H1 (cell line): ENCODE data around the gene TRIM9. TPM values are rescaled to one million over a fixed set of nuclear protein-coding genes. Genes with fewer than 3 reads are reported as not detected.

Experiments
- CTCF ChIA-PET: fragments of 300-600 bp; sonication (Branson Sonifier 250); formaldehyde crosslinking; loops from one replicate; lab custom pipeline; 2021; ENCODE audit not compliant: partially characterized antibody; lab: Charles Lee
- POLR2A ChIA-PET: fragments of 300-600 bp; sonication (Branson Sonifier 250); formaldehyde crosslinking; loops from one replicate; lab custom pipeline; 2021; ENCODE audit warnings: inconsistent platforms; ENCODE audit not compliant: partially characterized antibody; lab: Charles Lee
- DNase-seq, 2 experiments: peaks; one replicate each; pipeline versions ENCODE4 v3.0.0 to v3.0.0-alpha.2; 2010 to 2022; ENCODE audit warnings: low spot score in 2 of 2, low read depth in 1 of 2, mixed read lengths in 1 of 2
- FAIRE-seq: peaks from 2 replicates; lab custom pipeline; 2011; peaks lifted over from hg19 to GRCh38; lab: Jason Lieb, UNC
- H2AFZ ChIP-seq: 2 replicates; pipeline ENCODE4 v1.8.1; 2012; ENCODE audit warnings: low read length, inconsistent platforms
- H2AK5ac ChIP-seq: 2 replicates; pipeline ENCODE4 v1.6.1; 2013; ENCODE audit warnings: low read depth, low read length
- H2BK120ac ChIP-seq: replicated peaks from 2 replicates; pipeline ENCODE3; 2013; ENCODE audit warnings: low read depth, low read length, inconsistent platforms
- H2BK12ac ChIP-seq: 2 replicates; pipeline ENCODE4 v1.6.1; 2013; ENCODE audit warnings: low read depth, low read length
- H2BK15ac ChIP-seq: 2 replicates; pipeline ENCODE4 v1.6.1; 2013; ENCODE audit warnings: low read length
- H2BK20ac ChIP-seq: 2 replicates; pipeline ENCODE4 v1.6.1; 2013; ENCODE audit warnings: low read length
- H2BK5ac ChIP-seq: 2 replicates; pipeline ENCODE4 v1.6.1; 2013; ENCODE audit warnings: low read depth, low read length
- H3K14ac ChIP-seq: 2 replicates; pipeline ENCODE4 v1.6.1; 2013; ENCODE audit warnings: inconsistent platforms; ENCODE audit not compliant: insufficient read length
- H3K18ac ChIP-seq: 2 replicates; pipeline ENCODE4 v1.6.1; 2013; ENCODE audit warnings: low read length; ENCODE audit errors: extremely low read depth
- H3K23ac ChIP-seq: 2 replicates; pipeline ENCODE4 v1.6.1; 2013; ENCODE audit warnings: inconsistent platforms; ENCODE audit not compliant: insufficient read length
- H3K23me2 ChIP-seq: 2 replicates; pipeline ENCODE4 v1.6.1; 2013; ENCODE audit warnings: low read depth, low read length
- H3K27ac ChIP-seq: 2 replicates; pipeline ENCODE4 v1.6.1; 2011; ENCODE audit warnings: low read depth, low read length, inconsistent platforms
- H3K27me3 ChIP-seq, 4 experiments: replicated peaks in 1 of 4; 1 replicate in 1 of 4; 2 replicates in 3 of 4; pipeline versions ENCODE4 v1.6.1 to v1.8.1; 2011 to 2013; ENCODE audit warnings: low read length in 3 of 4, mild to moderate bottlenecking in 3 of 4, inconsistent platforms in 2 of 4, mixed read lengths in 2 of 4, moderate library complexity in 1 of 4; ENCODE audit not compliant: control insufficient read depth in 3 of 4, insufficient read depth in 3 of 4; ENCODE audit errors: extremely low read depth in 1 of 4
- H3K36me3 ChIP-seq, 4 experiments: 2 replicates each; pipeline versions ENCODE4 v1.6.1 to v1.8.1; 2011 to 2013; ENCODE audit warnings: mild to moderate bottlenecking in 4 of 4, low read length in 3 of 4, moderate library complexity in 2 of 4, control low read depth in 1 of 4, inconsistent platforms in 1 of 4; ENCODE audit not compliant: insufficient read depth in 4 of 4, control insufficient read depth in 2 of 4
- H3K4ac ChIP-seq: replicated peaks from 2 replicates; pipeline ENCODE3; 2013; ENCODE audit warnings: low read length, low read depth, mixed read lengths, inconsistent platforms; ENCODE audit not compliant: insufficient read length
- H3K4me1 ChIP-seq, 4 experiments: replicated peaks in 1 of 4; 1 replicate in 1 of 4; 2 replicates in 3 of 4; pipeline versions ENCODE4 v1.6.1 to v1.8.1; 2011 to 2013; ENCODE audit warnings: low read length in 3 of 4, inconsistent platforms in 2 of 4, mixed read lengths in 1 of 4; ENCODE audit not compliant: insufficient read depth in 4 of 4, control insufficient read depth in 3 of 4
- H3K4me2 ChIP-seq, 2 experiments: 2 replicates each; pipeline versions ENCODE4 v1.6.1 to v1.8.1; 2011 to 2013; ENCODE audit warnings: low read depth in 2 of 2, low read length in 2 of 2, control low read depth in 1 of 2, inconsistent platforms in 1 of 2, mild to moderate bottlenecking in 1 of 2; ENCODE audit not compliant: insufficient read depth in 1 of 2
- H3K4me3 ChIP-seq, 4 experiments: fragments of 200-600, 300-600 bp in 1 of 4; sonication (generic), shearing (Covaris generic), sonication (Bioruptor Twin) in 1 of 4; 2 replicates each; pipeline versions ENCODE4 v1.5.1 to v1.8.1; 2011 to 2016; ENCODE audit warnings: low read length in 4 of 4, low read depth in 3 of 4, control low read depth in 2 of 4, inconsistent platforms in 2 of 4, mild to moderate bottlenecking in 2 of 4, mixed read lengths in 1 of 4, moderate library complexity in 1 of 4; ENCODE audit not compliant: insufficient read depth in 2 of 4; ENCODE audit errors: extremely low read depth in 1 of 4
- H3K56ac ChIP-seq: replicated peaks from 2 replicates; pipeline ENCODE3; 2013; ENCODE audit warnings: low read depth, mild to moderate bottlenecking, mixed read lengths, low read length, inconsistent platforms; ENCODE audit not compliant: insufficient read length
- H3K79me1 ChIP-seq: 2 replicates; pipeline ENCODE4 v1.6.1; 2013; ENCODE audit warnings: low read depth, low read length, control low read depth
- H3K79me2 ChIP-seq, 2 experiments: 2 replicates each; pipeline versions ENCODE4 v1.6.1 to v1.8.1; 2012 to 2013; ENCODE audit warnings: low read length in 2 of 2, mild to moderate bottlenecking in 2 of 2, inconsistent platforms in 1 of 2; ENCODE audit not compliant: insufficient read depth in 2 of 2, control insufficient read depth in 1 of 2
- H3K9ac ChIP-seq, 4 experiments: replicated peaks in 1 of 4; 1 replicate in 1 of 4; 2 replicates in 3 of 4; pipeline versions ENCODE4 v1.6.1 to v1.8.1; 2011 to 2013; ENCODE audit warnings: low read depth in 3 of 4, low read length in 3 of 4, control low read depth in 2 of 4, mild to moderate bottlenecking in 2 of 4, moderate library complexity in 2 of 4, inconsistent platforms in 1 of 4; ENCODE audit errors: extremely low read depth in 1 of 4
- H3K9me3 ChIP-seq, 2 experiments: 2 replicates each; pipeline versions ENCODE4 v1.6.1 to v1.8.1; 2012 to 2013; ENCODE audit warnings: mild to moderate bottlenecking in 2 of 2, moderate library complexity in 2 of 2, control low read depth in 1 of 2, inconsistent platforms in 1 of 2, low read depth in 1 of 2, low read length in 1 of 2, mixed read lengths in 1 of 2; ENCODE audit not compliant: insufficient read depth in 2 of 2
- H4K20me1 ChIP-seq, 2 experiments: replicated peaks in 1 of 2; 2 replicates each; pipeline versions ENCODE3 to v1.8.1; 2011 to 2013; ENCODE audit warnings: inconsistent platforms in 2 of 2, low read length in 2 of 2, mild to moderate bottlenecking in 1 of 2; ENCODE audit not compliant: insufficient read depth in 2 of 2, control insufficient read depth in 1 of 2
- H4K5ac ChIP-seq: 2 replicates; pipeline ENCODE4 v1.6.1; 2013; ENCODE audit warnings: low read length, low read depth, mixed read lengths, inconsistent platforms; ENCODE audit not compliant: insufficient read length
- H4K8ac ChIP-seq: 2 replicates; pipeline ENCODE4 v1.8.0; 2013; ENCODE audit warnings: mild to moderate bottlenecking, moderate library complexity, low read length, inconsistent platforms; ENCODE audit not compliant: insufficient read depth; ENCODE audit errors: extremely low read depth
- H4K91ac ChIP-seq: replicated peaks from 2 replicates; pipeline ENCODE3; 2013; ENCODE audit warnings: low read length, mixed read lengths, inconsistent platforms; ENCODE audit not compliant: insufficient read length
- HDAC6 ChIP-seq: IDR thresholded peaks from one replicate; pipeline ENCODE4 v1.7.1; 2012; ENCODE audit warnings: low read depth, mild to moderate bottlenecking, inconsistent platforms, low read length, moderate library complexity
- KDM4A ChIP-seq: IDR thresholded peaks from one replicate; pipeline ENCODE4 v1.7.1; 2012; ENCODE audit warnings: low read depth, mild to moderate bottlenecking, moderate library complexity, low read length, inconsistent platforms; ENCODE audit not compliant: severe bottlenecking
- NRF1 ChIP-seq: IDR thresholded peaks from 2 replicates; pipeline ENCODE4 v1.6.1; 2011; ENCODE audit warnings: mild to moderate bottlenecking, low read depth, low read length, improper control_type of control experiment
- PHF8 ChIP-seq: fragments of 200-600 bp; sonication (generic); conservative IDR thresholded peaks from 2 replicates; pipeline ENCODE4 v1.7.1; 2012; ENCODE audit warnings: low read depth, mild to moderate bottlenecking, inconsistent platforms, low read length, moderate library complexity
- RBBP5 ChIP-seq: IDR thresholded peaks from 2 replicates; pipeline ENCODE4 v1.7.1; 2012; ENCODE audit warnings: low read depth, mild to moderate bottlenecking, inconsistent platforms, low read length, moderate library complexity, borderline replicate concordance
- RNF2 ChIP-seq: fragments of 200-900, 300-1000 bp; sonication (generic); IDR thresholded peaks from 2 replicates; pipeline ENCODE4 v1.7.1; 2016; ENCODE audit warnings: borderline replicate concordance, low read depth, mild to moderate bottlenecking, antibody characterized with exemption, low read length; ENCODE audit not compliant: poor library complexity, severe bottlenecking; ENCODE audit errors: missing control alignments
- WGBS, 2 experiments: shearing (Covaris generic) in 1 of 2; methylation state at CpG; one replicate each; pipeline versions ENCODE4 v1.1.6 to v1.1.7; 2013 to 2015; ENCODE audit warnings: low lambda C conversion rate in 2 of 2, mixed read lengths in 2 of 2, inconsistent platforms in 1 of 2, low coverage in 1 of 2, missing lambda C conversion rate in 1 of 2; ENCODE audit not compliant: insufficient replicate concordance in 2 of 2, insufficient coverage in 1 of 2, insufficient read length in 1 of 2; ENCODE audit errors: extremely low coverage in 1 of 2, missing lambda C conversion rate in 1 of 2; 5-methylcytosine and 5-hydroxymethylcytosine counted together
- polyA plus RNA-seq, 7 experiments: library from polyadenylated mRNA; depleted of rRNA in 3 of 7; stranded (reverse) in 5 of 7; unstranded in 2 of 7; fragments of >200 nt in 5 of 7; fragments of 200-250 nt in 2 of 7; gene quantifications; 1 replicate in 5 of 7; 2 replicates in 1 of 7; 4 replicates in 1 of 7; pipeline versions ENCODE4 v1.2.1 to v1.2.3, GENCODE V29; 2011 to 2013; ENCODE audit warnings: missing spikeins in 2 of 7, mixed read lengths in 2 of 7
- total RNA-seq: library from RNA; stranded (reverse); fragmentation: NEBNext Ultra II Directional; extraction: Animal tissue kit (Norgen Biotek cat#: 25700); gene quantifications from 2 replicates; pipeline ENCODE4 v1.2.1, GENCODE V29; 2021
- TF ChIP-seq, protein P1 (sequence below), 3 experiments: IDR thresholded peaks; 1 replicate in 2 of 3; 2 replicates in 1 of 3; pipeline versions ENCODE4 v1.5.1 to v1.6.1; 2011; ENCODE audit warnings: low read length in 3 of 3, mild to moderate bottlenecking in 3 of 3, inconsistent platforms in 2 of 3, low read depth in 1 of 3, moderate library complexity in 1 of 3; ENCODE audit not compliant: insufficient read depth in 1 of 3; ENCODE audit errors: control extremely low read depth in 1 of 3
- TF ChIP-seq, protein P2 (sequence below): IDR thresholded peaks from 2 replicates; pipeline ENCODE4 v1.6.1; 2012; ENCODE audit warnings: inconsistent platforms

TRIM9 gene
- total and polyA plus RNA-seq, 2 of the 8 experiments (the other 6 are each of a cell fraction or from before 2014, with no cell fraction given): 2.7 to 5.4 TPM

DNA sequence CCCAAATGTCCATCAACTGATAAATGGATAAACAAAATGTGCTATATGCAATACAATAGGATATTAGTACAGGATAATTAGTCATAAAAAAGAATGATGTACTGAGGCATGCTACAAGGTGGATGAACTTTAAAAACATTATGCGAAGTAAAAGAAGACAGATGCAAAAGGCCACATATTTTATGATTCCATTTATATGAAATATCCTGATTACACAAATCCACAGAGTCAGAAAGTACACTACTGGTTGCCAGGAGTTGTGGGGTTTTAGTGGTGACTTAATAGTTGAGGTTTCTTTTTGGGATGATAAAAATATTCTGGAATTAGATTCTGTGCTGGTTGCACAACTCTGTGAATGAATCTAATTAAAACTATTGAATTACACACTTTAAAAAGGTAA is 12.6 kb downstream of the TRIM9 start:
- H3K14ac ChIP-seq: no peak overlapping the region
- CTCF ChIA-PET: interaction anchor here (1.1 kb wide), 1 partner anchor 10 kb away, joined by 3 read pairs; no protein-coding TSS in a partner anchor
- H2BK120ac ChIP-seq: no peak overlapping the region
- H3K4ac ChIP-seq: no peak overlapping the region
- no peaks in the 10 kb centered on the region for H3K9me3 ChIP-seq
- H3K4me2 ChIP-seq: no peak overlapping the region
- no peak overlapping the region for H3K23ac ChIP-seq
- H2AK5ac ChIP-seq: no peak overlapping the region
- no peaks in the 10 kb centered on the region for H3K23me2 ChIP-seq
- H3K27ac ChIP-seq: no peak overlapping the region
- no peak overlapping the region for H3K4me3 ChIP-seq
- H3K18ac ChIP-seq: no peak overlapping the region
- DNase-seq (no peak), FAIRE-seq (no peak)
- H3K36me3 ChIP-seq: no peaks in the 10 kb centered on the region
- no peak overlapping the region for H4K5ac ChIP-seq
- no peaks in the 10 kb centered on the region for H3K79me1 ChIP-seq
- H2AFZ ChIP-seq: no peak overlapping the region
- no peak overlapping the region for H2BK12ac ChIP-seq
- no peak overlapping the region for H4K8ac ChIP-seq
- no peaks in the 10 kb centered on the region for H4K20me1 ChIP-seq
- POLR2A ChIA-PET: no interaction called here
- no peak overlapping the region for H3K9ac ChIP-seq
- no peak overlapping the region for H2BK20ac ChIP-seq
- H3K4me1 ChIP-seq: peaks cover 0 to 4% (median 2%) of the 10 kb centered on the region in 4 experiments; a peak in 2 of 7 replicates
- no peak overlapping the region for H2BK15ac ChIP-seq
- H3K56ac ChIP-seq: no peak overlapping the region
- H4K91ac ChIP-seq: no peak overlapping the region
- H3K27me3 ChIP-seq: no peaks in the 10 kb centered on the region
- no peak overlapping the region for H2BK5ac ChIP-seq
- WGBS, 2 experiments: 95% methylated on average over 1 of the region's 1 CpG; no CpG with 5 or more reads in 1 of the 2 experiments
- H3K79me2 ChIP-seq: no peaks in the 10 kb centered on the region
- TF ChIP-seq RBBP5 (no peak), NRF1 (no peak), PHF8 (no peak), KDM4A (no peak), RNF2 (no peak), HDAC6 (no peak)
- TF ChIP-seq, protein P1, sequence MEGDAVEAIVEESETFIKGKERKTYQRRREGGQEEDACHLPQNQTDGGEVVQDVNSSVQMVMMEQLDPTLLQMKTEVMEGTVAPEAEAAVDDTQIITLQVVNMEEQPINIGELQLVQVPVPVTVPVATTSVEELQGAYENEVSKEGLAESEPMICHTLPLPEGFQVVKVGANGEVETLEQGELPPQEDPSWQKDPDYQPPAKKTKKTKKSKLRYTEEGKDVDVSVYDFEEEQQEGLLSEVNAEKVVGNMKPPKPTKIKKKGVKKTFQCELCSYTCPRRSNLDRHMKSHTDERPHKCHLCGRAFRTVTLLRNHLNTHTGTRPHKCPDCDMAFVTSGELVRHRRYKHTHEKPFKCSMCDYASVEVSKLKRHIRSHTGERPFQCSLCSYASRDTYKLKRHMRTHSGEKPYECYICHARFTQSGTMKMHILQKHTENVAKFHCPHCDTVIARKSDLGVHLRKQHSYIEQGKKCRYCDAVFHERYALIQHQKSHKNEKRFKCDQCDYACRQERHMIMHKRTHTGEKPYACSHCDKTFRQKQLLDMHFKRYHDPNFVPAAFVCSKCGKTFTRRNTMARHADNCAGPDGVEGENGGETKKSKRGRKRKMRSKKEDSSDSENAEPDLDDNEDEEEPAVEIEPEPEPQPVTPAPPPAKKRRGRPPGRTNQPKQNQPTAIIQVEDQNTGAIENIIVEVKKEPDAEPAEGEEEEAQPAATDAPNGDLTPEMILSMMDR (IDR thresholded peaks at IDR 0.05; ENCODE audit: control extremely low read depth in 1 of 3, insufficient read depth in 1 of 3, low read depth in 1 of 3, low read length in 3 of 3): no peak
- TF ChIP-seq, protein P2, sequence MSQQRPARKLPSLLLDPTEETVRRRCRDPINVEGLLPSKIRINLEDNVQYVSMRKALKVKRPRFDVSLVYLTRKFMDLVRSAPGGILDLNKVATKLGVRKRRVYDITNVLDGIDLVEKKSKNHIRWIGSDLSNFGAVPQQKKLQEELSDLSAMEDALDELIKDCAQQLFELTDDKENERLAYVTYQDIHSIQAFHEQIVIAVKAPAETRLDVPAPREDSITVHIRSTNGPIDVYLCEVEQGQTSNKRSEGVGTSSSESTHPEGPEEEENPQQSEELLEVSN: no peak
